Loucy (cell line): ENCODE results near the gene WWOX.

Experiments used
- EZH2phosphoT487 ChIP-seq: fragments of 200-600 bp; IDR thresholded peaks from 2 replicates; pipeline ENCODE4 v1.6.1; 2018; ENCODE audit warnings: antibody characterized with exemption, mild to moderate bottlenecking, moderate library complexity, borderline replicate concordance
- TF ChIP-seq, protein P1 (sequence below): fragments of 200-600 bp; sonication (generic); conservative IDR thresholded peaks from 2 replicates; pipeline ENCODE4 v1.5.1; 2014; ENCODE audit warnings: mild to moderate bottlenecking, antibody characterized with exemption, low read length

DNA sequence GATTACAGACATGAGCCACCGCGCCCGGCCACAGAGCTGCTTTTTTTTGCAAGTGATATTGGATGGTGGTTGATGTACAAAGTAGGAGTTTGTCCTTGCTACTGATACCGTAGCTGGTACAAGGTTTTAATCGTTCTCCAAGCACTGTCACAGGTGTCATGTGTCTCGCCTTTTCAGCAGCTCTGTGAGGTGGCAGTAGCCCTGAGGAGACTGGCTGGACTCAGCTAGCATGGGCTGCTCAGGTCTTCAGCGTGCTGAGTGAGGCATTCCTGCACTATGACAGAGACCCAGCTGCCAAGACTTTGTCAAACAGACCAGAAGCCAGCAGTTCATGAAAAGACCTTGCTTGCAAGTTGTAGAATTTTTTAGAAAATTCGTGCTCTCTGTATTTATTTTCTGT lies 7.2 kb downstream of the WWOX start:
- TF ChIP-seq, protein P1, sequence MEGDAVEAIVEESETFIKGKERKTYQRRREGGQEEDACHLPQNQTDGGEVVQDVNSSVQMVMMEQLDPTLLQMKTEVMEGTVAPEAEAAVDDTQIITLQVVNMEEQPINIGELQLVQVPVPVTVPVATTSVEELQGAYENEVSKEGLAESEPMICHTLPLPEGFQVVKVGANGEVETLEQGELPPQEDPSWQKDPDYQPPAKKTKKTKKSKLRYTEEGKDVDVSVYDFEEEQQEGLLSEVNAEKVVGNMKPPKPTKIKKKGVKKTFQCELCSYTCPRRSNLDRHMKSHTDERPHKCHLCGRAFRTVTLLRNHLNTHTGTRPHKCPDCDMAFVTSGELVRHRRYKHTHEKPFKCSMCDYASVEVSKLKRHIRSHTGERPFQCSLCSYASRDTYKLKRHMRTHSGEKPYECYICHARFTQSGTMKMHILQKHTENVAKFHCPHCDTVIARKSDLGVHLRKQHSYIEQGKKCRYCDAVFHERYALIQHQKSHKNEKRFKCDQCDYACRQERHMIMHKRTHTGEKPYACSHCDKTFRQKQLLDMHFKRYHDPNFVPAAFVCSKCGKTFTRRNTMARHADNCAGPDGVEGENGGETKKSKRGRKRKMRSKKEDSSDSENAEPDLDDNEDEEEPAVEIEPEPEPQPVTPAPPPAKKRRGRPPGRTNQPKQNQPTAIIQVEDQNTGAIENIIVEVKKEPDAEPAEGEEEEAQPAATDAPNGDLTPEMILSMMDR: no peak
- TF ChIP-seq EZH2phosphoT487: no peak
